ENCODE results near the gene OCEL1. TPM values are rescaled to one million over a fixed set of nuclear protein-coding genes. Genes with fewer than 3 reads are reported as not detected.

OCEL1 gene
- total and polyA plus RNA-seq, 2 of the 13 experiments (the other 11 are each of a cell fraction or from before 2014, with no cell fraction given) = 10.6 to 17.2 TPM

GRCh38 chr19:17226002-17226933 is at the start of gene OCEL1 (continued):
- TF ChIP-seq DMTF1 (CRISPR knock-in tag; IDR thresholded peaks at IDR 0.05) (no peak), AHDC1 (CRISPR knock-in tag; IDR thresholded peaks at IDR 0.05; ENCODE audit: borderline replicate concordance) (0 out of 2 replicates have a peak, but pooled peaks have one; percentile 44), PAX8 (CRISPR knock-in tag; IDR thresholded peaks at IDR 0.05; ENCODE audit: borderline replicate concordance) (no peak), KDM1A (CRISPR knock-in tag; IDR thresholded peaks at IDR 0.05) (no peak), LCORL (IDR thresholded peaks at IDR 0.05) (no peak), LCORL (CRISPR knock-in tag; IDR thresholded peaks at IDR 0.05) (peak; percentile 67; the same call in 1 of the 2 replicates), PTBP1 (IDR thresholded peaks at IDR 0.05; ENCODE audit: low read depth, low read length, poor library complexity, severe bottlenecking) (no peak), ZNF883 (CRISPR knock-in tag; IDR thresholded peaks at IDR 0.05; ENCODE audit: not compliant biosample characterization) (peak; percentile 50), HNRNPLL (IDR thresholded peaks at IDR 0.05; ENCODE audit: low read depth, low read length, poor library complexity, severe bottlenecking) (peak; percentile 60), NR2F2 (IDR thresholded peaks at IDR 0.05; ENCODE audit: borderline replicate concordance, low read depth) (peak; percentile 20; the same call in 1 of the 2 replicates), GLMP (CRISPR knock-in tag; IDR thresholded peaks at IDR 0.05; ENCODE audit: borderline replicate concordance) (no peak), IRF1 (CRISPR knock-in tag; IDR thresholded peaks at IDR 0.05; ENCODE audit: low read depth) (no peak), ZBTB7A (CRISPR knock-in tag; IDR thresholded peaks at IDR 0.05) (no peak), SMC3 (IDR thresholded peaks at IDR 0.05; ENCODE audit: low read length) (no peak), SATB2 (CRISPR knock-in tag; IDR thresholded peaks at IDR 0.05) (0 out of 2 replicates have a peak, but pooled peaks have one; percentile 59)

Data from HepG2 (cell line).